HepG2 (cell line): ENCODE measurements around the gene VCP. TPM values are rescaled to one million over a fixed set of nuclear protein-coding genes. Genes with fewer than 3 reads are reported as not detected.

Experiments used
- AHR ChIP-seq: IDR thresholded peaks from 2 replicates; pipeline ENCODE4 v1.6.1; 2018; ENCODE audit warnings: missing genetic modification reagents, missing compliant biosample characterization
- ASH2L ChIP-seq: fragments of 300-600, 200-600 bp; sonication (generic); IDR thresholded peaks from 2 replicates; pipeline ENCODE4 v1.7.0; 2017; ENCODE audit warnings: low read depth, mild to moderate bottlenecking, moderate library complexity, mixed read lengths, low read length; ENCODE audit not compliant: insufficient read length
- HNRNPUL1 ChIP-seq: fragments of 200-400 bp; formaldehyde crosslinking; IDR thresholded peaks from 2 replicates; pipeline ENCODE4 v1.6.1; 2017; ENCODE audit warnings: low read depth, mild to moderate bottlenecking, low read length, moderate library complexity
- HOXD1 ChIP-seq: sonication (generic); formaldehyde crosslinking; IDR thresholded peaks from 2 replicates; pipeline ENCODE4 v1.5.0; 2020; ENCODE audit warnings: missing genetic modification reagents
- KDM5A ChIP-seq: fragments of 200-600 bp; sonication (generic); IDR thresholded peaks from 2 replicates; pipeline ENCODE4 v1.7.0; 2018; ENCODE audit warnings: antibody characterized with exemption, mild to moderate bottlenecking, low read length, borderline replicate concordance
- MAZ ChIP-seq, 2 experiments: sonication (generic) in 1 of 2; formaldehyde crosslinking in 1 of 2; IDR thresholded peaks; 2 replicates each; pipeline versions ENCODE4 v1.5.0 to v1.6.1; 2012 to 2020; ENCODE audit warnings: low read depth in 2 of 2, mild to moderate bottlenecking in 2 of 2, borderline replicate concordance in 1 of 2, improper control_type of control experiment in 1 of 2, low read length in 1 of 2, missing genetic modification reagents in 1 of 2, moderate library complexity in 1 of 2
- NR0B2 ChIP-seq: sonication (generic); formaldehyde crosslinking; IDR thresholded peaks from 2 replicates; pipeline ENCODE4 v1.4.0; 2020; ENCODE audit warnings: mild to moderate bottlenecking, missing genetic modification reagents
- NRL ChIP-seq: sonication (generic); formaldehyde crosslinking; IDR thresholded peaks from 2 replicates; pipeline ENCODE4 v1.5.0; 2020; ENCODE audit warnings: missing genetic modification reagents, mild to moderate bottlenecking, moderate library complexity, borderline replicate concordance
- SETDB1 ChIP-seq: sonication (generic); formaldehyde crosslinking; IDR thresholded peaks from 2 replicates; pipeline ENCODE4 v1.5.1; 2020; ENCODE audit warnings: missing genetic modification reagents, mild to moderate bottlenecking, borderline replicate concordance
- STAT5B ChIP-seq: sonication (generic); formaldehyde crosslinking; IDR thresholded peaks from 2 replicates; pipeline ENCODE4 v1.4.0; 2020; ENCODE audit warnings: missing genetic modification reagents
- ZFP37 ChIP-seq: sonication (generic); formaldehyde crosslinking; IDR thresholded peaks from 2 replicates; pipeline ENCODE4 v1.4.0; 2020; ENCODE audit warnings: missing genetic modification reagents, borderline replicate concordance
- ZNF12 ChIP-seq: sonication (generic); formaldehyde crosslinking; IDR thresholded peaks from 2 replicates; pipeline ENCODE4 v1.5.0; 2020; ENCODE audit warnings: missing genetic modification reagents
- ZNF143 ChIP-seq: sonication (generic); formaldehyde crosslinking; IDR thresholded peaks from 2 replicates; pipeline ENCODE4 v1.4.0; 2020; ENCODE audit warnings: missing genetic modification reagents
- ZNF180 ChIP-seq: sonication (generic); formaldehyde crosslinking; IDR thresholded peaks from 2 replicates; pipeline ENCODE4 v1.4.0; 2020; ENCODE audit warnings: low read depth, missing genetic modification reagents, borderline replicate concordance
- ZNF234 ChIP-seq: sonication (generic); formaldehyde crosslinking; conservative IDR thresholded peaks from 2 replicates; pipeline ENCODE4 v1.5.1; 2020; ENCODE audit warnings: mild to moderate bottlenecking, missing genetic modification reagents
- ZNF512B ChIP-seq: sonication (generic); formaldehyde crosslinking; IDR thresholded peaks from 2 replicates; pipeline ENCODE4 v1.5.1; 2020; ENCODE audit warnings: missing genetic modification reagents, mild to moderate bottlenecking, borderline replicate concordance
- ZNF652 ChIP-seq: IDR thresholded peaks from 2 replicates; pipeline ENCODE4 v1.6.1; 2016; ENCODE audit warnings: low read depth, borderline replicate concordance
- ZNF660 ChIP-seq: sonication (generic); formaldehyde crosslinking; IDR thresholded peaks from 2 replicates; pipeline ENCODE4 v1.5.1; 2020; ENCODE audit warnings: mild to moderate bottlenecking, low read depth, missing genetic modification reagents, borderline replicate concordance
- ZNF737 ChIP-seq: sonication (generic); formaldehyde crosslinking; IDR thresholded peaks from 2 replicates; pipeline ENCODE4 v1.5.0; 2020; ENCODE audit warnings: missing genetic modification reagents, mild to moderate bottlenecking, borderline replicate concordance
- polyA plus RNA-seq, 8 experiments: library from polyadenylated mRNA; depleted of rRNA in 3 of 8; stranded (reverse) in 7 of 8; unstranded in 1 of 8; fragments of >200 nt; fragmentation: Illumina TruSeq in 4 of 8; extraction: Trizol in 4 of 8; gene quantifications; 2 replicates each; pipeline versions ENCODE4 v1.2.1 to v1.2.3, GENCODE V29; 2011 to 2016; ENCODE audit warnings: low read depth in 4 of 8, missing spikeins in 1 of 8, mixed read lengths in 1 of 8; ENCODE audit not compliant: insufficient read depth in 1 of 8
- total RNA-seq, 5 experiments: library from RNA; depleted of rRNA; stranded (reverse); fragments of >200 nt; fragmentation: Illumina TruSeq; extraction: Trizol; gene quantifications; 2 replicates each; pipeline ENCODE4 v1.2.3, GENCODE V29; 2016; ENCODE audit warnings: low read depth in 1 of 5
- TF ChIP-seq, protein P1 (sequence below): sonication (generic); formaldehyde crosslinking; IDR thresholded peaks from 2 replicates; pipeline ENCODE4 v1.4.0; 2020; ENCODE audit warnings: mild to moderate bottlenecking, missing genetic modification reagents

VCP gene
- total and polyA plus RNA-seq, 2 of the 13 experiments (the other 11 are each of a cell fraction or from before 2014, with no cell fraction given): 143 to 391 TPM

- TF ChIP-seq AHR (CRISPR knock-in tag): 0 out of 2 replicates have a peak, but pooled peaks have one; percentile 66
- no peak; the same call in 1 of the 2 replicates for TF ChIP-seq NRL (CRISPR knock-in tag)
- TF ChIP-seq ZNF737 (CRISPR knock-in tag): no peak
- TF ChIP-seq, protein P1, sequence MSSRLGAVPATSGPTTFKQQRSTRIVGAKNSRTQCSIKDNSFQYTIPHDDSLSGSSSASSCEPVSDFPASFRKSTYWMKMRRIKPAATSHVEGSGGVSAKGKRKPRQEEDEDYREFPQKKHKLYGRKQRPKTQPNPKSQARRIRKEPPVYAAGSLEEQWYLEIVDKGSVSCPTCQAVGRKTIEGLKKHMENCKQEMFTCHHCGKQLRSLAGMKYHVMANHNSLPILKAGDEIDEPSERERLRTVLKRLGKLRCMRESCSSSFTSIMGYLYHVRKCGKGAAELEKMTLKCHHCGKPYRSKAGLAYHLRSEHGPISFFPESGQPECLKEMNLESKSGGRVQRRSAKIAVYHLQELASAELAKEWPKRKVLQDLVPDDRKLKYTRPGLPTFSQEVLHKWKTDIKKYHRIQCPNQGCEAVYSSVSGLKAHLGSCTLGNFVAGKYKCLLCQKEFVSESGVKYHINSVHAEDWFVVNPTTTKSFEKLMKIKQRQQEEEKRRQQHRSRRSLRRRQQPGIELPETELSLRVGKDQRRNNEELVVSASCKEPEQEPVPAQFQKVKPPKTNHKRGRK: peak; percentile 51; the same call in 1 of the 2 replicates
- no peak for TF ChIP-seq ZNF180 (CRISPR knock-in tag)
- TF ChIP-seq HOXD1 (CRISPR knock-in tag): peak; percentile 91; the same call in 1 of the 2 replicates
- TF ChIP-seq NR0B2 (CRISPR knock-in tag): no peak
- peak; percentile 46; the same call in 1 of the 2 replicates for TF ChIP-seq ZNF652 (CRISPR knock-in tag)
- no peak for TF ChIP-seq ZNF512B (CRISPR knock-in tag)
- TF ChIP-seq ASH2L: peak; percentile 85
- TF ChIP-seq ZNF12: no peak
- TF ChIP-seq KDM5A: peak; percentile 97
- TF ChIP-seq ZFP37 (CRISPR knock-in tag): peak; percentile 80; the same call in 1 of the 2 replicates
- no peak for TF ChIP-seq HNRNPUL1
- TF ChIP-seq ZNF143: peak; percentile 79
- no peak for TF ChIP-seq ZNF660 (CRISPR knock-in tag)
- TF ChIP-seq SETDB1: no peak
- TF ChIP-seq ZNF234: no peak
- TF ChIP-seq MAZ (IDR thresholded peaks at IDR 0.05; ENCODE audit: borderline replicate concordance, low read depth, low read length): peak; percentile 65; the same call in 1 of the 2 replicates
- TF ChIP-seq MAZ (CRISPR knock-in tag; IDR thresholded peaks at IDR 0.05; ENCODE audit: low read depth): peak; percentile 83
- TF ChIP-seq STAT5B: peak; percentile 70; the same call in 1 of the 2 replicates
Observed at GRCh38 chr9:35102769-35103659, 30.6 kb upstream of the VCP start, which contains the start of gene STOML2 (continued).
